Measurements from ENCODE around the gene CECR2.

CECR2 gene

DNA sequence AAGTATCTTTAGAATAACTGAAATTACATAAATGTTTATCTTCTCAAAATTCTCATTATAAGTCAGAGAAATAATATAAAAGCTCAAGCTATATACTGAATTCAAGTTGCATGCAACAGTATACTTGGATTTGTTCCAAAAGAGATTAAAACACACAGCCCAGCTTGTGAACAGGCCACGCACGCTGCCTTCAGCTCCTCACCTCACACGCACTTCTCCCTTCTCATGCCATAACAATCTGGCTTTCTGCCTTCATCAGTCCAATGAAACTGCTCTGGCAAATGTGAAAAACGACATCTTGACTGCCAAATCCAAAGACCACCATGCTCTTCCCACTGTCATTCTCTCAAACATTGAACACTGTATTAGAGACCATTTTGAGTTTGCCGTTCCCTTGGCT, 237.2 kb downstream of the CECR2 start:
- no peak for DNase-seq (ENCODE audit: low read depth)
